HG03342 (cell line): ENCODE measurements around the gene OPRD1.

Experiments used
- ATAC-seq: cut with Tn5 transposase; IDR thresholded peaks from one replicate; pipeline ENCODE4 v1.9.1; 2021; ENCODE audit warnings: mild to moderate bottlenecking, moderate library complexity; ENCODE audit not compliant: unreplicated experiment

OPRD1 gene

GRCh38 chr1:28882009-28882628 lies 70.1 kb downstream of the OPRD1 start:
- ATAC-seq, result no peak

GRCh38 chr1:28883242-28883616 lies 71.3 kb downstream of the OPRD1 start:
- ATAC-seq, result no peak

GRCh38 chr1:28885472-28885877 lies 73.5 kb downstream of the OPRD1 start:
- ATAC-seq, result no peak

- no peak for ATAC-seq
These were observed 74.2 kb downstream of the OPRD1 start for GRCh38 chr1:28885977-28886730.

GRCh38 chr1:28886731-28887418 lies 74.9 kb downstream of the OPRD1 start:
- ATAC-seq, result peak; percentile 42

GRCh38 chr1:28887419-28887834 lies 75.5 kb downstream of the OPRD1 start:
- no peak for ATAC-seq

- ATAC-seq, result no peak
These were observed 76.1 kb downstream of the OPRD1 start for GRCh38 chr1:28887835-28888682.

- ATAC-seq, result no peak
These were observed 76.9 kb downstream of the OPRD1 start for GRCh38 chr1:28888915-28889314.

GRCh38 chr1:28889357-28889756 lies 77.4 kb downstream of the OPRD1 start:
- ATAC-seq, result no peak

- ATAC-seq, result no peak
These were observed 78.5 kb downstream of the OPRD1 start for GRCh38 chr1:28890435-28890834.

- no peak for ATAC-seq
These were observed 78.9 kb downstream of the OPRD1 start for GRCh38 chr1:28890836-28891235.

GRCh38 chr1:28891256-28891655 lies 79.3 kb downstream of the OPRD1 start:
- no peak for ATAC-seq

GRCh38 chr1:28893403-28894102 lies 81.6 kb downstream of the OPRD1 start:
- ATAC-seq, result no peak

- no peak for ATAC-seq
These were observed 82.8 kb downstream of the OPRD1 start for GRCh38 chr1:28894785-28895184.

GRCh38 chr1:28895896-28896608 lies 84.1 kb downstream of the OPRD1 start:
- ATAC-seq, result no peak

GRCh38 chr1:28896609-28896986 lies 84.6 kb downstream of the OPRD1 start:
- no peak for ATAC-seq

- ATAC-seq, result no peak
These were observed 85.8 kb downstream of the OPRD1 start for GRCh38 chr1:28897789-28898188.

- no peak for ATAC-seq
These were observed 86.5 kb downstream of the OPRD1 start for GRCh38 chr1:28898405-28898881.

GRCh38 chr1:28899267-28899666 lies 87.3 kb downstream of the OPRD1 start:
- no peak for ATAC-seq

GRCh38 chr1:28900562-28900961 lies 88.6 kb downstream of the OPRD1 start:
- ATAC-seq, result no peak
